Ovary (tissue), 9 donors: Measurements from ENCODE around the gene FMNL1. TPM values are rescaled to one million over a fixed set of nuclear protein-coding genes. Genes with fewer than 3 reads are reported as not detected.

ENCODE experiments used
- DNase-seq, 5 donors: peaks; one replicate each; pipeline ENCODE4 v3.0.0-alpha.2; 2019 to 2020
- H3K27ac ChIP-seq, 2 donors: fragments of 200-600 bp; one replicate each; pipeline versions ENCODE4 v1.5.1 to v1.8.0; 2019 to 2022
- H3K27me3 ChIP-seq: fragments of 200-600 bp; one replicate; pipeline ENCODE4 v1.8.0; 2022
- H3K36me3 ChIP-seq: fragments of 200-600 bp; sonication (generic); one replicate; pipeline ENCODE4 v1.5.1; 2019
- H3K4me1 ChIP-seq: one replicate; pipeline ENCODE4 v1.8.1; 2013; ENCODE audit warnings: mild to moderate bottlenecking, moderate library complexity; ENCODE audit not compliant: insufficient read depth
- H3K4me3 ChIP-seq: fragments of 200-600 bp; sonication (generic); one replicate; pipeline ENCODE4 v1.5.1; 2017
- H3K9me3 ChIP-seq, 2 donors: fragments of 200-600 bp in 1 of 2; sonication (generic) in 1 of 2; one replicate each; pipeline versions ENCODE4 v1.5.1 to v1.8.1; 2013 to 2019; ENCODE audit warnings: mild to moderate bottlenecking in 1 of 2, moderate library complexity in 1 of 2
- EP300 ChIP-seq: sonication (generic); formaldehyde crosslinking; IDR thresholded peaks from one replicate; pipeline ENCODE4 v1.6.1; 2017; ENCODE audit warnings: antibody characterized with exemption
- POLR2A ChIP-seq: fragments of 450-650 bp; IDR thresholded peaks from one replicate; pipeline ENCODE4 v1.6.1; 2017; ENCODE audit warnings: antibody characterized with exemption, mild to moderate bottlenecking, moderate library complexity
- WGBS, 3 donors: extraction: QIAGEN DNeasy Blood & Tissue Kit in 1 of 3; methylation state at CpG; one replicate each; pipeline versions ENCODE4 v1.1.5 to v1.1.7; 2013 to 2017; 5-methylcytosine and 5-hydroxymethylcytosine counted together
- intact Hi-C, 4 donors: fragments of 100-400 bp; cut with DNase I; formaldehyde crosslinking; loops; one replicate each; pipeline versions ENCODE4 v1.11.0 to v1.15.1; 2022 to 2023
- polyA plus RNA-seq, 2 donors: library from polyadenylated mRNA; stranded (reverse); fragments of 200-250 nt in 1 of 2; fragments of 350-450 nt in 1 of 2; fragmentation: Illumina TruSeq in 1 of 2; extraction: RNeasy Lipid Tissue Mini Kit (QIAGEN cat#74804) in 1 of 2; gene quantifications; one replicate each; pipeline ENCODE4 v1.2.3, GENCODE V29; 2013 to 2014
- total RNA-seq, 7 donors: library from RNA; depleted of rRNA in 2 of 7; stranded (reverse); fragments of >200 nt in 2 of 7; fragmentation: NEBNext Ultra II Directional in 3 of 7; extraction: Animal tissue kit (Norgen Biotek cat#: 25700) in 3 of 7; gene quantifications; one replicate each; pipeline versions ENCODE4 v1.1.0 to v1.2.4, GENCODE V29; 2016 to 2023
- TF ChIP-seq, protein P1 (sequence below), 3 donors: fragments of 450-650 bp in 2 of 3; fragments of 200-600 bp in 1 of 3; IDR thresholded peaks; one replicate each; pipeline versions ENCODE4 v1.5.1 to v1.8.0; 2016 to 2022; ENCODE audit warnings: antibody characterized with exemption in 3 of 3, mild to moderate bottlenecking in 1 of 3
- donor health status: DM: no; HTN: no; CAD: no; lungs with moderate emphysema.
- donor health status: DM: no; HTN: no; CAD: no.
- donor health status: Bipolar disorder and iron deficiency.
- donor health status: DM: yes; HTN: yes; CAD: no.
- donor health status: DM: no; HTN: no; CAD: no.
- donor health status: DM: yes; HTN: yes; CAD: no.

Gene FMNL1
- total and polyA plus RNA-seq, 9 donors, result 2.1 to 24.0 (median 6.1) TPM

DNA sequence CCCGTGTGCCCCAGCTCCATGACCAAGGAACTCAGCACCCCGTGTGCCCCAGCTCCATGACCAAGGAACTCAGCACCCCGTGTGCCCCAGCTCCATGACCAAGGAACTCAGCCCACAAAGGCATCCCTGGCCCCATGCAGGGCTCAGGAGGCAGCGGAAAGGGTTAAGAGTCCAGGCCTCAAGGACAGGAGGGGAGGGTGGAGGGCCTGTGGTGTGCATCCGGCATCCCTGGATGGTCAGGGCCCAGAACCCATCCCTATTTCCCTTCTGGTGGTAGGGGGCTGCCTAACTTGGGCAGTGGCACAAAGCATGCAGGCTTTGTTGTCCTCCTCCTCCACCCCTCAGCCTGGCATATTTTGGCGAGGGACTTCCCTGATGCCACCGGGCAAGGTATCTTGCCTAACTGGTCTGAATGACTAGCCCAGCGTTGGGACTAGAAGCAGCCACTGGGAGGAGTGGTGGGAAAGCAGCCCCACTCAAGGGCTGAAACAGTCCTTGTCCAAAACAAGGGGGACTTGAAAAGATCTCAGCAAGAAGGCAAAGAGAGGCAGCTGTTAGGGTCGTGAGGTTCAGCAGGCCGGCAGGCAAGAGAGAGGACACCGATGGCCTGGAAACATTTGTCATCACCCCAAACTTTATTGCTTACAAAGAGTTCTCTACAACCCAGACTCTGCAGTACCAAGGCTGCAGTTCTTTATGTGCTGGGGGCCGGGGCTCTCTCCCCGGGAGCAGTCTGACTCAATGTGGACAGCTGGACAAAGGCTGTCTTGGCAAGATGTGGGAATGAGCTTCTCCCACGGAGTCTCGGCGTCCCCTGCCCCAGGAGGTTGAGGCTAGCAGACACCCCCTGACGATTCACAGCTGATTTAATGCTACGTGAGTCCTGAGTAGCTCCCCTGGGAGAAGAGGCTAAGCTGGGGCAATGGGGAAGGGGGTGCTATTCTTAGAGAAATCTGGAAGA, 41.1 kb downstream of the FMNL1 start:
- DNase-seq, result peak in 2 of 5 donors; percentile 46 to 58
- Histone ChIP-seq H3K4me3 (peak overlapping the region; percentile 67), H3K27me3 (no peaks in the 10 kb centered on the region), H3K9me3 (no peaks in the 10 kb centered on the region), H3K4me1 (peaks cover 4% of the 10 kb centered on the region), H3K27ac (no peak overlapping the region), H3K36me3 (no peaks in the 10 kb centered on the region)
- 18 to 26% (median 21%) methylated on average over 18 of the region's 18 CpGs for WGBS, 3 donors
- intact Hi-C loops, result no loop called here
- TF ChIP-seq POLR2A (no peak), EP300 (no peak)
- TF ChIP-seq, protein P1, sequence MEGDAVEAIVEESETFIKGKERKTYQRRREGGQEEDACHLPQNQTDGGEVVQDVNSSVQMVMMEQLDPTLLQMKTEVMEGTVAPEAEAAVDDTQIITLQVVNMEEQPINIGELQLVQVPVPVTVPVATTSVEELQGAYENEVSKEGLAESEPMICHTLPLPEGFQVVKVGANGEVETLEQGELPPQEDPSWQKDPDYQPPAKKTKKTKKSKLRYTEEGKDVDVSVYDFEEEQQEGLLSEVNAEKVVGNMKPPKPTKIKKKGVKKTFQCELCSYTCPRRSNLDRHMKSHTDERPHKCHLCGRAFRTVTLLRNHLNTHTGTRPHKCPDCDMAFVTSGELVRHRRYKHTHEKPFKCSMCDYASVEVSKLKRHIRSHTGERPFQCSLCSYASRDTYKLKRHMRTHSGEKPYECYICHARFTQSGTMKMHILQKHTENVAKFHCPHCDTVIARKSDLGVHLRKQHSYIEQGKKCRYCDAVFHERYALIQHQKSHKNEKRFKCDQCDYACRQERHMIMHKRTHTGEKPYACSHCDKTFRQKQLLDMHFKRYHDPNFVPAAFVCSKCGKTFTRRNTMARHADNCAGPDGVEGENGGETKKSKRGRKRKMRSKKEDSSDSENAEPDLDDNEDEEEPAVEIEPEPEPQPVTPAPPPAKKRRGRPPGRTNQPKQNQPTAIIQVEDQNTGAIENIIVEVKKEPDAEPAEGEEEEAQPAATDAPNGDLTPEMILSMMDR (IDR thresholded peaks at IDR 0.05), result no peak

DNA sequence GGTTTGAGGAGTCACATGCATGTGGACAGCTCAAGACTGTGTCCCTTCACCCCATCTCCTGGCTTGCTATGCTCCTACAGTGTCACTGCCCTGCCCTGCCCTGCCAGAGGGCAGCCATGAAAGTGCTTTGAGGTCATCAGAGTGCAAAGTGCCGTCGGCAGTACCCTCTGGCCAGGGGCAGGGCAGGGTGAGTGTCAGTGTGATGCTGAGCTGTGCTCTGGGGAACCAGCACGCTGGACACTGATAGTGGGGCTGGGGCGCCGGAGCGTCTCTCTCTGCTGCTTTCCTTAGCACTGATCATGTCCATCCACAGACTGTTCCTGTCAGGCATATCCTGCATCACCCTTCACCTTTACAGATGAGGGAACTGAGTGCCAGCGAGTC, 41.8 kb downstream of the FMNL1 start:
- no peak for TF ChIP-seq EP300
- TF ChIP-seq, protein P1 (IDR thresholded peaks at IDR 0.05), result no peak
- TF ChIP-seq POLR2A, result no peak
- H3K4me1 ChIP-seq, result peaks cover 4% of the 10 kb centered on the region
- H3K4me3 ChIP-seq, result no peak overlapping the region
- no peaks in the 10 kb centered on the region for H3K36me3 ChIP-seq
- no peaks in the 10 kb centered on the region for H3K9me3 ChIP-seq
- H3K27me3 ChIP-seq, result no peaks in the 10 kb centered on the region
- WGBS, 3 donors, result 60 to 65% (median 61%) methylated on average over 7 of the region's 7 CpGs
- intact Hi-C loops, result no loop called here
- H3K27ac ChIP-seq, result no peak overlapping the region
- no peak for DNase-seq

DNA sequence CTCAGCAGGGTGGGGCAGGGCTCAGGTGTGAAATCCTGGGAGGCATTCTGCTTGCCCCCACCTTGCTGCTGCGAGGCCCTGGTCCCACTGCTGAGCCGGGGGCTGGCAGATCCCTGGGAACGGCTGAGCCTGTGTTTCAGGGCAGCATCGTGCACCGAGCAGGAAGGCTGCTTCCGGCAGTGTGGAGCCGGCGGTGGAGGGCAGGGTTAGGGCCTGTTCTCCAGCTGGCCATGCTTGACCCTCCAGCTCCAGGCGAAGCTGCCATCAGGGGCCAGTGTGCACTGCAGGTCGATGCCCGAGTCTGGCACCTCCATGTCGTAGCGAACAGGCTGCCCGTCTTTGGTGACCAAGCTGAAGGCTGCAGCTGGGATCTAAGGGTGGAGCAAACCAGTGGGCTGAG, 42.7 kb downstream of the FMNL1 start:
- 89 to 96% (median 96%) methylated on average over 14 of the region's 14 CpGs for WGBS, 3 donors

DNA sequence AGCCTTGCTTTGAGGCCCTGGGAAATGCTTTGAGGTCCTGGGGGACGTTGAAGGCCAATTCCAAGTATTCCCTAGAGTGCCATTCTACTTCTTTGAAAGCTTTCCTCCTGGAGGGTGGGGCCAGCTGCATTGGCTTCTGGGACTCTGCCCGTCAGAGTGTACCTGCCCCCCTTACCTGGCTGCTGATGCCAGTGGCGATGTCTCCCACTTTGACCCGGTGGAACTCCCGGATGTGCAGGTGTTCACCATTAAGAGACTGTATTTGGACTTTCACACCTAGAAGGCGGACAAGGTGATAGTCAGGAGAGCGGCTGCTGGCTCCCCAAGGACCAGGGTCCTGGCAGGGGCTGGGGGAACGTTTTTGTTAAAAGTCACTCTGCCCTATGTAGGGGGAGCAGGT, 43.3 kb downstream of the FMNL1 start:
- WGBS, 3 donors, result 84 to 86% (median 84%) methylated on average over 8 of the region's 8 CpGs
- no peak for DNase-seq
- intact Hi-C loops, result no loop called here
- TF ChIP-seq POLR2A (no peak), EP300 (no peak)
- TF ChIP-seq, protein P1 (IDR thresholded peaks at IDR 0.05), result no peak
- Histone ChIP-seq H3K4me1 (peaks cover 4% of the 10 kb centered on the region), H3K27ac (no peak overlapping the region), H3K9me3 (no peaks in the 10 kb centered on the region), H3K36me3 (peaks cover 3% of the 10 kb centered on the region), H3K27me3 (no peaks in the 10 kb centered on the region), H3K4me3 (no peak overlapping the region)

More for the DNA sequence above, 42.7 kb downstream of the FMNL1 start:
- intact Hi-C loops, result no loop called here
- no peak overlapping the region for H3K4me3 ChIP-seq
- no peaks in the 10 kb centered on the region for H3K9me3 ChIP-seq
- TF ChIP-seq EP300 (no peak), POLR2A (no peak)
- TF ChIP-seq, protein P1 (IDR thresholded peaks at IDR 0.05), result no peak
- DNase-seq, result no peak
- no peak overlapping the region for H3K27ac ChIP-seq
- H3K4me1 ChIP-seq, result peaks cover 4% of the 10 kb centered on the region
- no peaks in the 10 kb centered on the region for H3K27me3 ChIP-seq
- H3K36me3 ChIP-seq, result peaks cover 3% of the 10 kb centered on the region
